Skin of body (tissue), 2 donors: Measurements from ENCODE around the gene GIGYF1. TPM values are rescaled to one million over a fixed set of nuclear protein-coding genes. Genes with fewer than 3 reads are reported as not detected.
"Not testable (repeated sequence)": the region's sequence is repeated elsewhere in the genome, so short reads cannot be mapped to it uniquely, and the experiment has no call there.

ENCODE experiments used
- DNase-seq: peaks from one replicate; lab custom pipeline; 2025; lab: John Stamatoyannopoulos, UW
- total RNA-seq: library from RNA; depleted of rRNA; stranded (reverse); fragments of >200 nt; gene quantifications from one replicate; pipeline ENCODE4 v1.2.3, GENCODE V29; 2014

The GIGYF1 gene
- total RNA-seq, 1 donor from 2014 or later = 17.9 TPM

DNA sequence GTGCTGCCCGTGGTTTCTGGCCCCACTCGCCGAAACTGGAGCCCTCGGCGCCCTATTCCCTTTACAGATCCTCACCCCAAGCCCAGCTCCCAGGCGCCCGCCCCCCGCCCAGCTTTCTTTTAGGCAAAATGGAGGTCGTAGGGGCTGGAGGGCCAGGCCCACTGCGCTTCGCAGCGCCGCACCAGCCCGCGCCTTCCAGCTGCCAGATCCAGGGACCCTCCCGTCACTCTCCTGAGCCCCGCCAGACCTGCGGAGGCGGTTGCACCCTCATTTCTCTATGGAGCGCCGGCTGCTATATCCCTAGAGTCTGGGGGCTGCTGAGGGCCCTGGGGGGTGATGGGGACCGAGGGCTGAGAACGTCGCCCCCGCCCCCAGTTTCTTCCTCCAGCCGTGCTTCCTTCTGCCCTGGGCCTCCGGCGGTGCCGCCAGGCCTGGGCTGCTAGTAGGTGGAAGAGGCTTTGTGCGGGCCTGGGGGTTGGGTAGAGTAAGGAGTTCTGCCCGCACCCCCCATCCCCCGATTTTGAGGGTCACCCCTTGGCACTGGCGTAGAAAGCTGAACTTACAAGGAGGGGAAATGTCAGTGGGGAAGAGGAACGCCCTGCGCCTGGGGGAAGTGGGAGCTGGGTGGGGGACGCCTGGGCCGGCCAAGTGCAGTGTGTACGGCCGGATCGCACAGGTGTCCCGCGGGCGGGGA, 19.5 kb downstream of the GIGYF1 start:
- DNase-seq = no peak

DNA sequence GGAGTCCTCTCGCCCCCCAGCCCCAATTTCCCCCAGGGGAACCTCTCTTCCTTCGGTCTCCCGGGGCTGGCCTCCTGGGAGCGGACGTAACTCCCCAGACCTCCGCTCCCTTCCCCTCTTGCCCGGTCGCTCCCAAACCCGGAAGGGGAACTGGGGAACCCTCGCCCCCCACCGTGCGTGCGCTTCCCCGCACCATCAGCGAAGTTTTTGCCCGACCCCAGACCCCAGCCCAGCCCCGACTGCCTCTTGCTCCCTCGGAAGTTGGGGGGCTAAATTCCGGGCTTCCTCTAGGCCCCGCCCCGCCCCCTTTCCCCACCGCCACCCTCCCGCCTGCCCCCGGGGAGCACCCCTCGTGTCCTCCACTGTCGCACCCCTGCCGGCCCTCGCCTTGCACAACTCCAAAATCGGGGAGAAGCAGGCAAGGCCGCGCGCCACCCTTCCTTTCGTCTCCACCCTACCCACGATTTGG, 20.1 kb downstream of the GIGYF1 start:
- no peak for DNase-seq

DNA sequence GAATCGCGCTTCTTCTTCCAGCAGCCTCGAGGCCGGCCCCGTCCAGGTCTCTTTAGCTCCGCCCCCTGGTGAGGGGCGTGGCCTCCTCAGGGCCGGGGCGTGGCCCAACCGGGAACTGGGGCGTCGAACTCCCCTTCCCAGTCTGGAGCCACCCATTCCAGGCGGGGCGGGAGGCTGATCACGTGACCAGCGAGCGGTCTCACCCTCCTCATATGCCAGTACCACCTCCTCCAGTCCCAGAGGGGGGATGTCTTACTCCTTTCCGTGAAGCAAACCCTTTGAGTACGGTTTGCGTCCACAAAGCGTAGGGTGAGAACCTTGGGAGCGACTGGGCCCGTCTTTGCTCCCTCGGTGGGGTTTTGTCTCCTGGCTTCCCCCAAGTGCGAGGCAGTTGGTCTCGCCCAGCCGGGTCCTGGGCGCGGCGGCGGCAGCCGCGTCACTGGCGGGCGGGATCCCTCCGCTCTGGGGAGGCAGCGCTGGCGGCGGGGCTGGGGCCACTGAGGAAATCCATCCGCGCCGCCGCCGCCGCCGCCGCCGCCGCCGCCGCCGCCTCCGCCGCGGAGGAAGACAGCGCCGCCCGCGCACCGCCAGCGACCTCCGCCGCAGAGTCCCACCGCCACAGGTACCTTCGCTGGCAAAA, 20.6 kb downstream of the GIGYF1 start, which contains the start of gene GNB2:
GNB2 (plus strand) TSS at position 439 of the 640 bp plus-strand sequence. CDS start 2,526 bp downstream, outside the sequence.
- DNase-seq = peak; percentile 98

DNA sequence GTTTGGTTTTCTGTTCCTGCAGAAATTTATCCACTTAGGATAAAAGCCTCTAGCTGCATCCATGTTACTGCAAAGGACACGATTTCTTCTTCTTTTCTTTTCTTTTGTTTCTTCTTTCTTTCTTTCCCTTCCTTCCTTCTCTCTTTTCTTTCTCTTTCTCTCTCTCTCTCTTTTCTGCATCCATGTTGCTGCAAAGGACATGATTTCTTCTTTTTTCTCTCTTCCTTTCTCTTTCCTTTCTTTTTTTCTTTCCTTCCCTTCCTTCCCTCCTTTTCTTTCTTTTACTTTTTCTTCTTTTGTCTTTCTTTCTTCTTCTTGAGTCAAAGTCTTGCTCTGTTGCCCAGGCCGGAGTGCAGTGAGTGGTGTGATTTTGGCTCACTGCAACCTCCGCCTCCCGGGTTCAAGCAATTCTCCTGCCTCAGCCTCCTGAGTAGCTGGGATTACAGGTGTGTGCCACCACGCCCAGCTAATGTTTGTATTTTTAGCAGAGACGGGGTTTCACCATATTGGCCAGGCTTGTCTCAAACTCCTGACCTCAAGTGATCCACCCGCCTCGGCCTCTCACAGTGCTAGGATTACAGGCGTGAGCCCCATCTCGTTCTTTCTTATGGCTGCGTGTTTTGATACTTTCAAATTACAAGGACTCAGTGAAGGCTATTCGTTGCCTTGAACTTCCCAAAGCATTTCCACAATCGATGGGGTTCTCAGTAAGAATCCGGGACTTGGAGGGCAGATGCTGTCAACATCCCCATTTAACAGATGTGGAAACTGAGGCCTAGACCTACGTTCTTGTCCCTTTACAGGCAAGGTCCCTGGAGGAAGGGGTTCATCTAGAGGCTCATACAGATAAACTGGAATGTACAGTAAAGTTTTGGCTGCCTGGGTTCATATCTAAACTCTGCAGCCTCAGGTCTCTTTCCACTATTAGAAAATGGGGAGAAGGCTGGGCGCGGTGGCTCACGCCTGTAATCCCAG, 22.4 kb downstream of the GIGYF1 start:
- DNase-seq = no peak

DNA sequence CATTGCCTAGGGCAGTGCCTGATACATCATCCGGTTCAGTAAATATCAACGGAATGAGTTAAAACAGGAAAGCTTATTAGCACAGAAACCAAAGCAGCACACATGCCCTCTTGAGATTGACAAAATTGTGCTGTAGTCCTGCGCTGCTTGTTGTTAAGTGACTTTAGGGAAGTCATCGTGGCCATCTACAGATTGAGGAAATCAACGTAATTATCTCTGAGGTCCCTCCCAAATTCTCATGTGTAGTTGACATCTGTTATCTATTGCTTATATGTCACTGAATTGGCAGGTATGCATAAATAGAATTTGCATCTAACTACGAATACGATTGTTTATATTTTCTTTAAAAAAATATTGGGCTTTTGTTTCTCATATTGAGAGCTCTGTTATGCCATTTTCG, 24.0 kb downstream of the GIGYF1 start:
- DNase-seq = no peak

DNA sequence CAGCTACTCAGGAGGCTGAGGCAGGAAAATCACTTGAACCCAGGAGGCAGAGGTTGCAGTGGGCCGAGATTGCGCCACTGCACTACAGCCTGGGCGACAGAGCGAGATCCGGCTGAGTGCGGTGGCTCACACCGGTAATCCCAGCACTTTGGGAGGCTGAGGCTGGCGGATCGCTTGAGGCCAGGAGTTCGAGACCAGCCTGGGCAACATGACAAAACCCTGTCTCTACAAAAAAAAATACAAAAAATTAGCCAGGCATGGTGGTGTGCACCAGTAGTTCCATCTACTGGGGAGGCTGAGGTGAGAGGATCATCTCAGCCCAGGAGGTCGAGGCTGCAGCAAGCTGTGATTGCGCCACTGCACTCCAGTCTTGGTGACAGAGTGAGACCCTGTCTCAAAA, 24.9 kb downstream of the GIGYF1 start:
- DNase-seq = not testable (repeated sequence)

DNA sequence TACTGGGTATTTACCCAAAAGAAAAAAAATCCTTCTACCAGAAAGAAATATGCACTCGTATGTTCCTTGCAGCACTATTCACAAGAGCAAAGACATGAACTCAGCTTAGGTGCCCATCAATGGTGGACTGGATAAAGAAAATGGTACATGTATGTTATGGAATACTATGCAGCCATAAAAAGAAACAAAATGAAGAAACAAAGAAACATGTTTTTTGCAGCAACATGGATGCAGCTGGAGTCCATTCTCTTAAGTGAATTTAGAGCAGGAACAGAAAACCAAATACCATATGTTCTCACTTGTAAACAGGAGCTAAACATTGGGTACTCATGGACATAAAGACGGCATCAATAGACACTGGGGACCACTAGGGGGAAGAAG, 26.0 kb downstream of the GIGYF1 start:
- DNase-seq = no peak

DNA sequence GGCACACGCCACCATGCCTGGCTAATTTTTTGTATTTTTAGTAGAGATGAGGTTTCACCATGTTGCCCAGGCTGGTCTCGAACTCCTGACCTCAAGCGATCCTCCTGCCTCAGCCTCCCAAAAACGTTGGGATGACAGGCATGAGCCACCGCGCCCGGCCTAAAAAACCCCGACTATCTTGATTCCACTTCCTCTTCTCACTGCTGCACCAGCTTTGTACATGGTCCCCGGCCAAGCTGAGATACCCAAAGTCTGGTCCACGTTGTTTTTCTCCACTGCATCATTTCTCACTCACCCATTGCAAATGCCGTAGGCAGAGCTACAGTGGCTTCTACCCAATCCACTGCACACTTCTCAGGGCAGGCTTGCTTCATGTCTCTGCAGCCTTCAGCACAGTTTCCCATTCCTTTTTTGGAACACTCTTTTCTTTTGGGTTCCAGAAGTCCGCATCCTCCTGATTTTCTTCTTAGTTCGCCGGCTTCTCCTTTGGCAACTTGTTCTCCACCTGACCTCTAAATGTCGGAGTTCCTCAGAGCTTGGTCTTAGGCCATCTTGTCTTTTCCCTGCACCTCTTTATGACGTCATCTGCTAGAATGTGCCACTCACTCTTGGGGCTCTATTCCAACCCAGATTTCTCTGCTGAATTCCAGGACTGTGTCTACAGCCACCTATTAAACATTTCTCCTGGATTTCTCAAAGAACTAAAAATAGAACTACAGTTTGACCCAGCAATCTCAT, 26.6 kb downstream of the GIGYF1 start:
- DNase-seq = no peak

DNA sequence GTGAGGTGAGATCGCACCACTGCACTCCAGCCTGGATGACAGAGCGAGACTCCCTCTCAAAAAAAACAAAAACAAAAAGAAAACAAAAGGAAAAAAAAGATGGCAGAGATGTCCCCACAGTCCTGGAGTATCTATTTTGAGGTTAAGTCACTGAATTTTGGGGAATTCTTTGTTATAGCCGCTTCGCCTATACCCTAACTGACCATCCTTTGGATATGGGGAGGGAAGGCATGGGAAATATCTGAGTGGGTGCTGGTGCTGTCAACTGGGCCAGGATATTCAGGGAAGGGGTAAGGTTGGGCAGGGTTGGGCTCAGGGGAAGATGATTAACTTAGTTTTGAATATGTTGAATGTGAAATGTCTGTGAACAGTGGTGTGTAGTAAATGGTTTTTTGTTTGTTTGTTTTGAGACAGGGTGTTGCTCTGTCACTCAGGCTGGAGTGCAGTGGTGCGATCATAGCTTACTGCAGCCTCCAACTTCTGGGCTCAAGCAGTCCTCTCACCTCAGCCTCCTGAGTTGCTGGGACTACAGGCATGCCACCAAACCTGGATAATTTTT, 28.8 kb downstream of the GIGYF1 start:
- no peak for DNase-seq

DNA sequence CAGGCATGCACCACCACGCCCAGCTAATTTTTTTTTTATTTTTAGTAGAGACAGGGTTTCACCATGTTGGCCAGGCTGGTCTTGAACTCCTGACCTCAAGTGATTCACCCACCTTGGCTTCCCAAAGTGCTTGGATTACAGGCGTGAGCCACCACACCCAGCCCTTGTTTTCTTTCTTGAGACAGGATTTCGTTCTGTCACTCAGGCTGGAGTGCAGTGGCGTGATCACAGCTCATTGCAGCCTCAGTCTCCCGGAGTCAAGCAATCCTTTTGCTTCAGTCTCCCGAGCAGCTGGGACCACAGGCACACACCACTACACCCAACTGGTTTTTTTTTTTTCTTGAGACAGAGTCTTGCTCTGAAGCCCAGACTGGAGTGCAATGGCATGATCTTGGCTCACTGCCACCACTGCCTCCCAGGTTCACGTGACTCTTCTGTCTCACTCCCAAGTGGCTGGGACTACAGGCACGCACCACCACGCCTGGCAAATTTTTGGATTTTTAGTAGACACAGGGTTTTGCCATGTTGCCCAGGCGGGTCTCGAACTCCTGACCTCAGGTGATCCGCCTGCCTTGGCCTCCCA, 31.8 kb downstream of the GIGYF1 start:
- DNase-seq = not testable (repeated sequence)

DNA sequence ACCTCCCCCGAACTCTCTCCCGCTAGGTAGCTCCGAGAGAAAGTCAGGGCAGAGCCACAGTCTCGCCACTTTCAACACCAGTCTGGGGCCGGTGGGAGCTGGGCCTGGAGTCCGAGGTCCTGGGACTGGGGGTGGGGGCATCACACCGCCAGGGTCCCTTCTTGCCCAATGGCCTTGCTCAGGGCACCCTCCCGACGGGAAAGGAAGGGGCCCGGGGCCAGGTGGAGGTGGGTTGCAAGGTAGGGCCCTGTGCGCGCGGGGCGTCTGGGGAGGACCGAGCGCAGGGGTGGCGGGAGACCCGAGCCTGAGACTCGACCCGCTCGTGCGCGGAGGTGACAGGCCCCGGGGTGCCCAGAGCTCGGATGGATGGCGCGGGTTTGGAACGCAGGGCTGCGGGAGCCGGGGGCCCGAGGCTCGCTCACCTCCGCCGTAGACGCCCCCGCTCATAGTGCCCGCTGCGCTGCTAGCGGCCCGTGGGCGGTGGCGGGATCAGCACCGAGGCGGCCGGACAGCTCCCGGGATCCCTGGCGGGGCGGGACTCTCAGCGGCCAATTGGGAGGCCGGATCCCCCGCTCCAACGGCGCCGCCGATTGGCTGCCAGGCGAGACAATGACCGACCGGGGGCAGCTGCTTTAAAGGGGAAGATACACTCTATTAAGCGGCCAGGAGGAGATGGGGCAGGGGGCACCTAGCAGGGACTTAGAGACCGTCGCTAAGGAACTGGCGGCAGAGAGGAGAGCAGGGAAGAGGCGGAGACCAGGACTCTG, 38.0 kb downstream of the GIGYF1 start, which contains the start of gene ACTL6B:
ACTL6B (minus strand) TSS at position 541 of the 767 bp plus-strand sequence; CDS start at position 447, 94 bp downstream.
- DNase-seq = no peak

DNA sequence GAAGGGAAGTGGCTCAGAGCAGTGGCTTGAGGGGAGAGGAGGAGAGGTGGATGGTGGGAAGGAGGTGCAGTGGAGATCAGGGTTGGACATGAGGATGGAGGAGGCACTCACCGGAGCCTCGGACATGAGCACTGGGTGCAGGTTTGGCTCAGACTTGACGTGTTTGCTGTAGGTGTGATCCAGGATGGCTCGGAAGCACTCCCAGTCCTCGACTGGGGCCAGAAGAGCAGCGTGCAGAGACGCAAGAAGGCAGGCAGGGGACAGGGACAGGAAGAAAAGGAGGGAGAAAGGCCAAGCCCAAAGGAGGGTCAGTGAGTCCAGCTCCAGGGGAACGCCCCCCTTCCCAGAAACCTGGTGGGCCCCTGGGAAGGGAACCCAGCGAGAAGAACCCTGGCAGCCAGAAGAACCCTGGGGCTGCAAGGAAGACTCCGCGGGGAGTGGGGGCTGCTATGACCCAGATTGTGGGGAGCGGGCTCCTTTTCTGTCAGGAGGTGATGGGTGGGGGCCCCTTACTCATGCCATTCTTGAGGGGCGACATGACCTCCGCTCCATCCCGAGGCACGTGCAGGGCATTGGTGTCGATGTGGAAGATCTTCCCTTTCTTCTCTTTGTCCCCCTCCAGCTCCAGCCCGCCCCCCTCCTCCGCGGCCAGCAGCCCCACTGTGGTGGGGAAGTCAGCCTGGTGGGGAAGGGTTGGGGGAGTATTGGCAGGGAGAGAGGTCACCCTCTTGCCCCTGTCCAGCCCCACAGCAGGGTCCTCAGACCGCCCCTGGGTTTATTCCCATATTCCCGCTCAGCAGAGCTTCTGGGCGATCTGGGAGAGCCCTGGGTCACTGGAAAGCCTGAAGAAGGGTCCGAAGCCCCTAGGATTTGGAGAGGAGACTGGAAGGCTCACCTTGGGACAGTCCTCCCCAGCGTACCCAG, 38.9 kb downstream of the GIGYF1 start:
- DNase-seq = no peak

DNA sequence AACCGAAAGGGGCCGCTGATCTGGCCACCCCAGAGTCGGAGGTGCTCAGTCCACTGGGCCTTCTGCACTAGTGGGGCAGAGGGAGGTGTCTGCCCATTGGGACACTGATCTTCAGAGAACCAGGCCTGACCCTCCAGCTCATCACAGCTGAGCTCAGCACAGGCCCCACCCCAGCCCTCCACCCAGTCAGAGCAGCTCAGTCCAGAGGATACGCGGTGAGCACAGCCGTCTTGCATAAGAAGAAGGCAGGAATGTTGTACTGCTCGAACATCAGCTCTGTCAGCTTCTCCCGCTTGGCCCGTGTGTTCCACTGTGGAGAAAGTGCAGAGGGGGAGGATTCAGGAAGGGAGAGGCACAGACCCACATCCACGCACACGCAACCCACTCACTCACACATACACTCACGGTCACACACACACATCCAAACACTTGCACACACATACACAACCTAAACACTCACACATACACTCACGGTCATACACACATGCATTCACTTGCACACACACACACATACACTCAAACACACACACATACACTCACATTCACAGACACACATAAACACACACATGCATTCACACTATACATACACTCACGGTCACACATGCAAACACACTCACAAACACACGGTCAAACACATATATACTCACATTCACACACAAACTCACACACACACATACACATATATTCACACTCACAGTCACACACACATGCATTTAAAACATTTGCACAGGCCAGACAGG, 44.1 kb downstream of the GIGYF1 start:
- DNase-seq = no peak

DNA sequence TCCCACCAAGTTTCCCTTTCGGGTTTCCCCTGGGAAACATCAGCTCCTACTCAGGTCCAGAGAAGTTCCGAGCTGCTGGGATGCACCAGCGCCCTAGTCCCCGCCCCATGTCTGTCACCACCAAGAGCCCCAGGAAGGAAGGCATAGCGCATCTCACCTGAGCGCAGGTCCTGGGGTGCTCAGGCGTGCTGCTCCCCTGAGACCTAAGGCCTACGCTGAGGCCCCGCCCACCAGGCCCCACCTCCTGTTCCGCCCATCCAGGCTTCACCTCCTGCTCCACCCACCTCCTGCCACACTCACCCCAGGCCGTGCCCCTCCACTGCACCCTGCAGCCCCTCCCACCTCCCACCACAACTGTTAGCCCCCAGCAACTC, 51.5 kb downstream of the GIGYF1 start:
- no peak for DNase-seq

DNA sequence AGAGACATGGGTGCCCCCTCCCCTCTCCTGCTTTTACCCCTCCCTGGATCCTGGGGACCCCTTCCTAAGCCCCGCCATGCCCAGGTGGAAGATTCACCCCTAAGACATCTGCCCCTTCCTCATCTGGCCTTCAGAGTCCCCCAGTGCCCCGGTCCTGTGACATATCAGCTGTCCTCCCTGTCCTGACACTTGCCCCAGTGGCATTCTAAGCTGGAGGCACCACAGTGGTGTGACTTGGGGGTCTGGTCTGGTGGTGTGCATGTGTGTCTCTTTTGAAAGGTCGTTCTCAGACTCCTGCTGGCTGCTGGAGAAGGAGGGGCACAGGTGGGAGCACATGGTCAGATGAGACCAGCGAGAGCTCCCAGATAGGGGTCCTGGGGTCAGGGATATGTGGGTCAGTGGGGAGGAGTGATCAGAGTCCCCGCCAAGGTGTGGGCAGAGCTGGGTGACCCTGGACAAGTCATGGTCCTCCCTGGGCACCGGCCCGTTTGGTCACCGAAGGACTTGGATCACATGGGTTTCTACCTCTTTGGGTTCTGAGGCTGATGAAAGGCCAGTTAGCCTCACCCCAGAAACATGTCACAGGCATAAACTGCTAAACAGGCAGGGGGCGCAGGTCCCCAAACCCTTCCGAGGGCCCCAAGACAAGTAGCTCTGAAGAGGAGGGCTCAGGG, 52.1 kb downstream of the GIGYF1 start:
- no peak for DNase-seq

DNA sequence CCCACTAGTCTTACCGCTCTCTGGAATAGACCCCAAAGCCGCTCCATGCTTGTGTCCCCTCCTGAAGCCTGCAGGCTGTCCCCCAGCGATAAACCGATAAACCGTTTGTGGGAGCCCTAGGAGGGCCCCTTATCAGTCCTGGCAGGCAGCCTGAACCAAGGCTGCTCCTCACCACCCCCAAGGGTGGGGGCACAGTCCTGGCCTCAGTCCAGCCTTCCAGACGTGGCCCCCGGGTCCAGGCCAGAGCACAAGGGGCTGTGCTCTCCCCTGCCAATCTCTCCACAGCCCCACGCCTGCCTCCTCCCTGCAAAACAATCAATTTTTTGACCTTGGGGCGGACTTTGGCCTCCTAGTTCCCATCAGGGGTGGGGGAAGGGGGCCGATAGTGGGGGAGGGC, 52.6 kb downstream of the GIGYF1 start, which contains the start of gene TFR2:
TFR2 (minus strand) TSS at position 90 of the 397 bp plus-strand sequence; CDS start at position 47, 43 bp downstream.
- DNase-seq = no peak
